22Rv1 (cell line): ENCODE results near the gene NT5C1B.

Experiments
- CTCF ChIP-seq: fragments of 450-650 bp; IDR thresholded peaks from 2 replicates; pipeline ENCODE4 v1.5.1; 2017; ENCODE audit warnings: mild to moderate bottlenecking
- ZFX ChIP-seq: fragments of 450-650 bp; IDR thresholded peaks from 2 replicates; pipeline ENCODE4 v1.6.1; 2017; ENCODE audit warnings: antibody characterized with exemption, borderline replicate concordance

GRCh38 chr2:18531194-18531593 is 58.2 kb downstream of the NT5C1B start:
- TF ChIP-seq CTCF (no peak), ZFX (no peak)
